Measurements from ENCODE around the gene PDXDC1. TPM values are rescaled to one million over a fixed set of nuclear protein-coding genes. Genes with fewer than 3 reads are reported as not detected.
"Not testable (repeated sequence)": the region's sequence is repeated elsewhere in the genome, so short reads cannot be mapped to it uniquely, and the experiment has no call there.

Gene PDXDC1
- total RNA-seq, 1 donor from 2014 or later, result 124 TPM

- peak; percentile 88 for DNase-seq
Measured at GRCh38 chr16:15016951-15017580, 42.2 kb downstream of the PDXDC1 start.

- DNase-seq, result not testable (repeated sequence)
Measured at GRCh38 chr16:15021429-15021828, 46.6 kb downstream of the PDXDC1 start.

DNA sequence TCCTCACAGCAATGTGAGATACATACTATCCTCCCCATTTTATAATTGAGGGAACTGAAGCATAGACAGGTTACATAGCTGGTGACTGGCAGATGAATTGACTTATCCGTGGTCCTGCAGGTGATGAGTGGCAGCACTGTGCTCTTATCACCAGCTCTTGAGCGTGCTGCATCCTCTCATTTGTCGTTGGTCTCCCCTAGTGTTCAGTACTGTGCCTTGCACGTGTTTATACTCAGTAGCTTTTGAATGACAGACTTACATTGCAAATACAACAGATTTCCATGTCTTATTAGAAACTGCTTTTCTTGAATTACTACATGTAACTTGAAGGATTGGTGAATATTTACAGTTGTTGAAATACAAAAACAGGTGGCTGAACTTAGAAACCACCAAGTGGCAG lies 47.4 kb downstream of the PDXDC1 start:
- DNase-seq, result peak; percentile 86

- DNase-seq, result not testable (repeated sequence)
Measured at GRCh38 chr16:15023381-15024077, 48.7 kb downstream of the PDXDC1 start.

- DNase-seq, result not testable (repeated sequence)
Measured at GRCh38 chr16:15024858-15025199, 50.0 kb downstream of the PDXDC1 start.

- peak; percentile 66 for DNase-seq
Measured at GRCh38 chr16:15025234-15025951, 50.6 kb downstream of the PDXDC1 start.

GRCh38 chr16:15027051-15027450 lies 52.2 kb downstream of the PDXDC1 start:
- not testable (repeated sequence) for DNase-seq

GRCh38 chr16:15027503-15028344 lies 52.9 kb downstream of the PDXDC1 start:
- DNase-seq, result not testable (repeated sequence)

DNA sequence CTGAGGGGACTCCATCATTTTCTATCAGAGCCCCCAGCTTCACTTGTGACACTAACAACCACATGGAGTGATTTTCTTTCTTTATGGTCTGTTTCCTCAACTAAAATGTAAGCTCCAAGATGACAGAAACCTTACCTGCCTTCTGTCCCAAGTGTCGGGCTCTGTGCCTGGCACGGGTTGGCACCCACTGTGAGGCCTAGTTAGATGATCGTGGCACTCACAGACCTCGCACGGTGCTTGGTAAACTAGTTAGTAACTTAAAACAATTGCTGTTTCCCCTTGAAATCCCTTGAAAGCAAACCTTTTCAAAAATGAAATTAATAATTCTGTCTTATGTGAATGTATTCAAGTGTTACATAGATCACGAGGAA lies 53.5 kb downstream of the PDXDC1 start:
- not testable (repeated sequence) for DNase-seq

GRCh38 chr16:15028801-15029698 lies 54.2 kb downstream of the PDXDC1 start:
- not testable (repeated sequence) for DNase-seq

GRCh38 chr16:15029749-15030148 lies 54.9 kb downstream of the PDXDC1 start:
- not testable (repeated sequence) for DNase-seq

- no peak for DNase-seq
Measured at GRCh38 chr16:15031179-15031578, 56.4 kb downstream of the PDXDC1 start.

GRCh38 chr16:15031586-15031985 lies 56.8 kb downstream of the PDXDC1 start:
- no peak for DNase-seq

- peak; percentile 51 for DNase-seq
Measured at GRCh38 chr16:15032547-15033308, 57.9 kb downstream of the PDXDC1 start.

GRCh38 chr16:15033309-15033707 lies 58.5 kb downstream of the PDXDC1 start:
- DNase-seq, result peak; percentile 50

GRCh38 chr16:15034266-15035162 lies 59.7 kb downstream of the PDXDC1 start:
- peak; percentile 79 for DNase-seq

- no peak for DNase-seq
Measured at GRCh38 chr16:15035163-15035729, 60.4 kb downstream of the PDXDC1 start.

DNA sequence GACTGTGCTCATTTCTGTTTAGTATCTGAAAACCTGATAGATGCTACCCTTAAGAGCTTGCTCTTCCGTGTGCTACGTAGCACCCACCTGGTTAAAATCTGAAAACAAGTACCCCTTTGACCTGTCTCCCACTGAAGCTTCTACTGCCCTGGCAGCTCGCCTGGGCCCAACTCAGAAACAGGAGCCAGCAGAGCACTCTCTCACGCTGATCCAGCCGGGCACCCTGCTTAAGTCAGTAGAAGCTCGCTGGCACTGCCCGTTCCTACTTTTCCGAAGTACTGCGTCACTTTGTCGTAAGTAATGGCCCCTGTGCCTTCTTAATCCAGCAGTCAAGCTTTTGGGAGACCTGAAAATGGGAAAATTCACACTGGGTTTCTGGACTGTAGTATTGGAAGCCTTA lies 62.2 kb downstream of the PDXDC1 start:
- DNase-seq, result no peak

- DNase-seq, result no peak
Measured at GRCh38 chr16:15037745-15038144, 62.9 kb downstream of the PDXDC1 start.

DNA sequence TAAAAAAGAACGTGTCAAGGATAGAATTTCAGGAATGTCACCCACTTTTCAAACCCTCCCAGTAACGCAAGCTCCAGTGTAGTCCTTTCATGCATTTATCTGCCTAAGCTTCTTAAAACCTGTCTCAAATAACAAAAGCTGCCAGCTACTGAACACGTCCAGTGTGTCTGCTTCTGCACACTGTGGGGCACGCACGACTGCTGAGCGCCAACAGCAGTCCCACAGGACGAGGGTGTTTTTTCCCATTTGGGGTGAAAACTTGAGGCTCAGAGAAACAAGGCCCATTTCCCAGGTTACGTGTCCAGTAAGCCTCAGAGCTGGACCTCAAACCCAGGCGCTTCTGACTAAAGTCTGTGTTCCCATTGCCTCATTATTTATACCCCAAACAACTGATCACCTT lies 63.9 kb downstream of the PDXDC1 start:
- DNase-seq, result no peak
